RWPE2 (cell line): ENCODE measurements around the gene C2orf49.

ENCODE experiments used
- ATAC-seq: fragments of 200-7000 bp; cut with Tn5 transposase; 3 replicates; pipeline ENCODE4 v1.9.1; 2021; ENCODE audit warnings: low read depth
- DNase-seq: peaks from one replicate; pipeline ENCODE4 v3.0.0-alpha.2; 2020; ENCODE audit warnings: low spot score
- H3K27ac ChIP-seq: fragments of 450-650 bp; 2 replicates; pipeline ENCODE4 v1.5.1; 2017; ENCODE audit warnings: mild to moderate bottlenecking; ENCODE audit not compliant: poor library complexity, severe bottlenecking
- H3K27me3 ChIP-seq: fragments of 250-450 bp; sonication (Bioruptor Pico); 2 replicates; pipeline ENCODE4 v1.5.1; 2021; ENCODE audit warnings: mild to moderate bottlenecking, moderate library complexity; ENCODE audit not compliant: insufficient read depth, poor library complexity, severe bottlenecking
- H3K36me3 ChIP-seq: fragments of 250-450 bp; sonication (Bioruptor Pico); 2 replicates; pipeline ENCODE4 v1.5.1; 2020; ENCODE audit warnings: low read depth, mild to moderate bottlenecking, moderate library complexity
- H3K4me1 ChIP-seq: fragments of 250-450 bp; sonication (Bioruptor Pico); 2 replicates; pipeline ENCODE4 v1.5.1; 2021; ENCODE audit warnings: mild to moderate bottlenecking, moderate library complexity; ENCODE audit not compliant: insufficient read depth, poor library complexity, severe bottlenecking
- H3K4me3 ChIP-seq: fragments of 250-450 bp; sonication (Bioruptor Pico); 2 replicates; pipeline ENCODE4 v1.5.1; 2021; ENCODE audit warnings: mild to moderate bottlenecking, moderate library complexity; ENCODE audit not compliant: severe bottlenecking
- H3K9me3 ChIP-seq: fragments of 250-450 bp; sonication (Bioruptor Pico); 2 replicates; pipeline ENCODE4 v1.5.1; 2021; ENCODE audit warnings: mild to moderate bottlenecking, moderate library complexity; ENCODE audit not compliant: severe bottlenecking
- TF ChIP-seq, protein P1 (sequence below): fragments of 450-650 bp; IDR thresholded peaks from one replicate; pipeline ENCODE4 v1.5.1; 2017; ENCODE audit warnings: mild to moderate bottlenecking, moderate library complexity; ENCODE audit not compliant: poor library complexity, severe bottlenecking

Gene C2orf49

DNA sequence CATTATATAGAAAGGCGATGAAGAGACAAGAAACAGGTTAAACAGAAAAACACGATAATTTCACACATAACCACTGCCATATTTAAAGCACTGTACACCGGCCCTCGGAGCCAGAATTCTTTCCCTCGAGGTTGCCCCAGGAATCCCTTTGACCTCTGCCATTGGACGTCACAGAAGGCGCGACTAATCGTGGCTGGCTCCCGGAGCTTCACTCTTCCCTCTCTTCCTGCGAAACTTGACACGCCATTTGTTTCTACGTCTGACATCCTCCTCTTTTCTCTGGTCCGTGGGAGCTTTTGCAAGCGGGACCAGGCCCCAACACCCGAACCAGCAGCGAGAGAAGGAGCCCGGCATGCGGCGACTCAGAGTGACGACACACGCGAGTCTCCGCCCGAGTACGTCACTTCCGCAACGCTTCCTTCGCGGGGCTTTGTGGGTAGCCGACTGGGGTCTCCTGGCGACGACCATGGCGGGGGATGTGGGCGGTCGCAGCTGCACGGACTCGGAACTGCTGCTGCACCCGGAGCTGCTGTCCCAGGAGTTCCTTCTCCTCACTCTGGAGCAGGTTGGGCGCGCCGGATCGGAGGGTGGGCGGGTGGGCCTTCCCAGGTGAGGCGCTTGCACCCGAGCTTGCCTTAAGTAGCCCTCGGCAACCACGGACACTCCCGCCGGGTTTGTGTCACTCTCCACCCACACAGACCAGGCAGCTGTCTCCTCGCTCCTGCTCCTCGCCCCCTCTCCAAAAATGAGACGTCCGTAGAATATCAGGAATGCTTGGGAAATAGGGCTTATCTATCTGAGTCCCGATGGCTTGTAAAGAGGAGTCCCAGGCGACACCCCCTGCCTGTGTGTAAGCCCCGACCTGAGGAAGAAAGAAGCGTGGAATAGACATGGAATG, at the start of gene C2orf49:
TSS of gene C2orf49 (plus strand) at position 419 of the 898 bp plus-strand sequence. CDS start at position 467, 48 bp downstream.
- DNase-seq = peak; percentile 83
- TF ChIP-seq, protein P1, sequence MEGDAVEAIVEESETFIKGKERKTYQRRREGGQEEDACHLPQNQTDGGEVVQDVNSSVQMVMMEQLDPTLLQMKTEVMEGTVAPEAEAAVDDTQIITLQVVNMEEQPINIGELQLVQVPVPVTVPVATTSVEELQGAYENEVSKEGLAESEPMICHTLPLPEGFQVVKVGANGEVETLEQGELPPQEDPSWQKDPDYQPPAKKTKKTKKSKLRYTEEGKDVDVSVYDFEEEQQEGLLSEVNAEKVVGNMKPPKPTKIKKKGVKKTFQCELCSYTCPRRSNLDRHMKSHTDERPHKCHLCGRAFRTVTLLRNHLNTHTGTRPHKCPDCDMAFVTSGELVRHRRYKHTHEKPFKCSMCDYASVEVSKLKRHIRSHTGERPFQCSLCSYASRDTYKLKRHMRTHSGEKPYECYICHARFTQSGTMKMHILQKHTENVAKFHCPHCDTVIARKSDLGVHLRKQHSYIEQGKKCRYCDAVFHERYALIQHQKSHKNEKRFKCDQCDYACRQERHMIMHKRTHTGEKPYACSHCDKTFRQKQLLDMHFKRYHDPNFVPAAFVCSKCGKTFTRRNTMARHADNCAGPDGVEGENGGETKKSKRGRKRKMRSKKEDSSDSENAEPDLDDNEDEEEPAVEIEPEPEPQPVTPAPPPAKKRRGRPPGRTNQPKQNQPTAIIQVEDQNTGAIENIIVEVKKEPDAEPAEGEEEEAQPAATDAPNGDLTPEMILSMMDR = no peak
- peak within 1 kb of the TSS; percentile 89 for H3K4me3 ChIP-seq
- H3K27me3 ChIP-seq = no peaks in the 10 kb centered on the region
- peaks cover 39% of the 10 kb centered on the region for H3K36me3 ChIP-seq
- peak; percentile 83 for ATAC-seq
- H3K27ac ChIP-seq = peak within 1 kb of the TSS; percentile 75
- H3K9me3 ChIP-seq = no peaks in the 10 kb centered on the region
- H3K4me1 ChIP-seq = peaks cover 11% of the 10 kb centered on the region

DNA sequence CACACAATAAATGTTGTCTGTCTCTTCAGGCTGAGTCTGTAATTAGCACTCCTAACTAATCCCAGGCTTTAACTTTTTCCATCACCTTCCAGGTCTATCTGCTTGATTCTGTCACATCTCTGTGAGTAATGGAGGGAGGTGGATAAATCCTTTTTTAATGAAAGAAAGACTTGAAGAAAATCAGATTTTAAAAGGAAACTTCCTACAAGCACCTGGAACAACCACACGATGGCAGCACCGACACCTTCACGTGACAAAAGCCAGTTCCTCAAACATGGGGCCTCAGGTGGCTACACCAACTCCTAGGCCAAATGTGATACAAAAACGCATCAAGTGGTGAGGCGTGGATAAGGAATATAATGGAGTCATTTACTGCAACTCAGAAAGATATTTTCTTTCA, 49.6 kb upstream of the C2orf49 start:
- Histone ChIP-seq H3K27me3 (no peaks in the 10 kb centered on the region), H3K4me1 (no peaks in the 10 kb centered on the region), H3K27ac (no peak overlapping the region), H3K36me3 (peaks cover 41% of the 10 kb centered on the region), H3K4me3 (no peak overlapping the region), H3K9me3 (no peaks in the 10 kb centered on the region)
- no peak for ATAC-seq
- TF ChIP-seq, protein P1 = peak; percentile 52
- DNase-seq = no peak

DNA sequence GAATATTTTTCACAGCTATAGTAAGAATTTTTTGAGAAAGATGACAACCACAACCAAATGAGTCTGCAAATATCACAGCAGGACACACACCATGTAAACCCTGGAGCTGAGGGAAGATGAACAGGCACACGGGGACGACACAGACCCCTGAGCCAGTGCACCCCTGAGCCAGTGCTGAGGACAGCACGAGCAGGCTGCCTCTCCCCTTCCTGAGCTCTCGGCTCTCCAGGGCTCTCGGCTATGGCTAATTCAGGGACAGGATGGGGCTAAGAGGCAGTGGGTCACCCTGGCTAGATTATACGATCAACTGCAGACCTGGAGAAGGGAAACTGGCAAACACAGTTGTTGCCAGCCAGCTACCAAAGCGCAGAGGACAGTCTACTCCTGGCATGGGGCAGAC, 49.2 kb upstream of the C2orf49 start:
- TF ChIP-seq, protein P1 = no peak
- ATAC-seq = no peak

DNA sequence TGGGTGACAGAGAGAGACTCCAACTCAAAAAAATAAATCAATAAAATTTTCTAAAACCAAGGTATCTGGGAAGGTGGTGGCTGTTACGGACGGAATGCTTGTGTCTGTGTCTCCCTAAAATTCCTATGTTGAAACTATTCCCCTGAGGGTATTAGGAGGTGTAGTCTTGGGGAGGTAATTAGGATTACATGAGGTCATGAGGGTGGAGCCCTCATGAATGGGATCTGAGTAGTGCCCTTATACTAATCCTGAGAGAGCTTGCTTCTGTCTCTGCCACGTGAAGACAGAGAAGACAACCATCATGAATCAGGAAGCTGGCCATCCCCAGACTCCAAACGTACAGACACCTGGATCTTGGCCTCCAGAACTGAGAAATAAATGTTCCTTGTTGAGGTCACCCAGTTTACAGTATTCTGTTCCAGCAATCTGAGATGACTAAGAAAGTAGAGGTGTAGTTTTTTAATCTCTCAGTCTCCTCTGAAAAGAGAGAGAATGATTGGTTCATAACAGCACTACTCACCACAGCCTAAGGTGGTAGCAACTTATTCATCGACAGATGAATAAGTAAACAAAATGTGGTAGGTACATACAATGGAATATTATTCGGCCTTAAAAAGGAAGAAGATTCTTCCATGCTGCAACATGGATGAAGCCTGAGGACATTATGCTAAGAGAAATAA, 46.2 kb upstream of the C2orf49 start:
- H3K4me3 ChIP-seq = no peak overlapping the region
- H3K27ac ChIP-seq = no peak overlapping the region
- peaks cover 58% of the 10 kb centered on the region for H3K36me3 ChIP-seq
- H3K4me1 ChIP-seq = no peaks in the 10 kb centered on the region
- TF ChIP-seq, protein P1 = no peak
- H3K9me3 ChIP-seq = no peaks in the 10 kb centered on the region
- DNase-seq (no peak), ATAC-seq (0 out of 3 replicates have a peak, but pooled peaks have one; percentile 23)
- H3K27me3 ChIP-seq = no peaks in the 10 kb centered on the region

More for the DNA sequence above, 49.2 kb upstream of the C2orf49 start:
- Histone ChIP-seq H3K4me1 (no peaks in the 10 kb centered on the region), H3K4me3 (no peak overlapping the region), H3K9me3 (no peaks in the 10 kb centered on the region), H3K27ac (no peak overlapping the region), H3K27me3 (no peaks in the 10 kb centered on the region), H3K36me3 (peaks cover 41% of the 10 kb centered on the region)
- DNase-seq = no peak
